Thoracic aorta (tissue), 2 donors: ENCODE measurements around the gene HSPA9. TPM values are rescaled to one million over a fixed set of nuclear protein-coding genes. Genes with fewer than 3 reads are reported as not detected.
A peak's percentile ranks its signal among the peaks of the same experiment; 100 is the strongest.

Experiments used
- ATAC-seq: fragments of 150-250 bp; one replicate; pipeline ENCODE4 v1.8.0; 2017; ENCODE audit warnings: low read depth; ENCODE audit not compliant: insufficient number of reproducible peaks, low FRiP score
- DNase-seq: peaks from one replicate; pipeline ENCODE4 v3.0.0-alpha.2; 2020; ENCODE audit warnings: low spot score
- H3K27ac ChIP-seq, 2 donors: fragments of 200-600 bp; sonication (generic); 1 replicate in 1 of 2; 2 replicates in 1 of 2; pipeline ENCODE4 v1.5.1; 2016; ENCODE audit warnings: mild to moderate bottlenecking in 2 of 2, moderate library complexity in 2 of 2
- H3K27me3 ChIP-seq: fragments of 200-600 bp; sonication (generic); replicated peaks from 2 replicates; pipeline ENCODE4 v1.6.0; 2016; ENCODE audit warnings: mild to moderate bottlenecking; ENCODE audit not compliant: insufficient read depth
- H3K36me3 ChIP-seq: fragments of 200-600 bp; sonication (generic); one replicate; pipeline ENCODE4 v1.5.1; 2016
- H3K4me1 ChIP-seq, 2 donors: fragments of 200-600 bp; sonication (generic); 1 replicate in 1 of 2; 2 replicates in 1 of 2; pipeline versions ENCODE4 v1.5.1 to v1.6.0; 2016; ENCODE audit warnings: low read depth in 2 of 2, mild to moderate bottlenecking in 1 of 2; ENCODE audit not compliant: control insufficient read depth in 1 of 2
- H3K4me3 ChIP-seq: fragments of 200-600 bp; sonication (generic); 2 replicates; pipeline ENCODE4 v1.5.1; 2016; ENCODE audit warnings: mild to moderate bottlenecking
- H3K9me3 ChIP-seq: fragments of 200-600 bp; sonication (generic); 2 replicates; pipeline ENCODE4 v1.5.1; 2016
- CTCF ChIP-seq: fragments of 200-600 bp; sonication (generic); IDR thresholded peaks from one replicate; pipeline ENCODE4 v1.5.1; 2019; ENCODE audit warnings: antibody characterized with exemption
- total RNA-seq, 2 donors: library from RNA; depleted of rRNA; stranded (reverse); fragments of >200 nt; gene quantifications; one replicate each; pipeline versions ENCODE4 v1.1.0 to v1.2.3, GENCODE V29; 2016

The HSPA9 gene
- total RNA-seq: 100 to 1,000 TPM; 202 to 294 TPM

- TF ChIP-seq CTCF: peak; percentile 34
- H3K4me1 ChIP-seq: peaks cover 11 to 23% of the 10 kb centered on the region in 2 donors
- ATAC-seq (peak; percentile 96), DNase-seq (peak; percentile 96)
- H3K4me3 ChIP-seq: peak within 1 kb of the TSS; percentile 98
- H3K27ac ChIP-seq: peak within 1 kb of the TSS; percentile 98
- peaks cover 24% of the 10 kb centered on the region for H3K36me3 ChIP-seq
- H3K27me3 ChIP-seq: no peaks in the 10 kb centered on the region
- no peaks in the 10 kb centered on the region for H3K9me3 ChIP-seq
These were observed at the start of gene HSPA9 for GRCh38 chr5:138575194-138576015. Gene HSPA9 (minus strand): TSS chr5:138575401. CDS start chr5:138575318, 83 bp downstream.

DNA sequence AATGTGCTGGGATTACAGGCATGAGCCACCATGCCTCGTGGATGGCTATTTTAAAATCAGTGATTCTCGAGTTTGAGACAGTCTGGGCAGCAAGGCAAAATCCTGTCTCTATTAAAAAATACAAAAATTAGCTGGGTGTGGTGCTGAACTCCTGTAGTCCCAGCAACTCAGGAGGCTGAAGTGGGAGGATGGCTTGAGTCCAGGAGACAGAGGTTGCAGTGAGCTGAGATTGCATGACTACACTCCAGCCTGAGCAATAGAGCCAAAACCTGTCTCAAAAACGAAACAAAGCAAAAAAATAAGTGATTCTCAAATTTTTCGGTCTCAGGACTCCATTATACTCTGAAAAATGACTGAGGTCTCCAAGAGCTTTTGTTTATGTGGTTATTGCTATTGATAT lies 47.9 kb upstream of the HSPA9 start:
- Histone ChIP-seq H3K36me3 (no peaks in the 10 kb centered on the region), H3K4me3 (no peak overlapping the region), H3K9me3 (no peaks in the 10 kb centered on the region), H3K27ac (no peak overlapping the region), H3K4me1 (no peaks in the 10 kb centered on the region), H3K27me3 (no peaks in the 10 kb centered on the region)
- no peak for TF ChIP-seq CTCF
- DNase-seq (no peak), ATAC-seq (no peak)

GRCh38 chr5:138622051-138622450 lies 46.9 kb upstream of the HSPA9 start:
- Histone ChIP-seq H3K27me3 (no peaks in the 10 kb centered on the region), H3K9me3 (no peaks in the 10 kb centered on the region), H3K4me3 (no peak overlapping the region), H3K4me1 (no peaks in the 10 kb centered on the region), H3K27ac (no peak overlapping the region), H3K36me3 (no peaks in the 10 kb centered on the region)
- DNase-seq (no peak), ATAC-seq (no peak)
- no peak for TF ChIP-seq CTCF

GRCh38 chr5:138620663-138621224 lies 45.5 kb upstream of the HSPA9 start:
- Histone ChIP-seq H3K9me3 (no peaks in the 10 kb centered on the region), H3K4me3 (no peak overlapping the region), H3K27ac (no peak overlapping the region), H3K36me3 (no peaks in the 10 kb centered on the region), H3K4me1 (no peaks in the 10 kb centered on the region), H3K27me3 (no peaks in the 10 kb centered on the region)
- DNase-seq: no peak
- no peak for ATAC-seq
- TF ChIP-seq CTCF: no peak

- DNase-seq (no peak), ATAC-seq (no peak)
- H3K9me3 ChIP-seq: no peaks in the 10 kb centered on the region
- H3K4me3 ChIP-seq: no peak overlapping the region
- no peak overlapping the region for H3K27ac ChIP-seq
- H3K27me3 ChIP-seq: no peaks in the 10 kb centered on the region
- TF ChIP-seq CTCF: no peak
- no peaks in the 10 kb centered on the region for H3K4me1 ChIP-seq
- no peaks in the 10 kb centered on the region for H3K36me3 ChIP-seq
These were observed 41.3 kb upstream of the HSPA9 start for GRCh38 chr5:138616508-138616907.
